GM03348 (cell line): ENCODE measurements around the gene C2orf78.
"Not testable (repeated sequence)": the region's sequence is repeated elsewhere in the genome, so short reads cannot be mapped to it uniquely, and the experiment has no call there.

Experiments
- DNase-seq: peaks from one replicate; pipeline ENCODE4 v3.0.0; 2012; ENCODE audit warnings: low spot score

The C2orf78 gene

DNA sequence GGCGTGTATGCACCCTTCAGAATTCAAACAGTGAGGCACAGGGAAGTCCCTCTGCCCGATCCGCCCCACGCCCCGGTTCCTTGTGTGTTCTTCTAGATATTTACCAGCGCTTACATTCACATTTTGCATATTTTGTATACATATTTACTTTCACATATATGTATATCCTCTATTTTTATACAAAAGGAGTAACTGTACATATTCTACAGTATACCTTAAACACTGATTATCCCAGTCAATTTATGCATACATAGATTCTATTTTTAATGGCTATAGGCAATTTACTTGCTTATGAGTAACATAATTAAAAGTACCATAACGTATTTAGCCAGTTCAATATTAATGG lies 3.8 kb upstream of the C2orf78 start:
- DNase-seq = no peak

DNA sequence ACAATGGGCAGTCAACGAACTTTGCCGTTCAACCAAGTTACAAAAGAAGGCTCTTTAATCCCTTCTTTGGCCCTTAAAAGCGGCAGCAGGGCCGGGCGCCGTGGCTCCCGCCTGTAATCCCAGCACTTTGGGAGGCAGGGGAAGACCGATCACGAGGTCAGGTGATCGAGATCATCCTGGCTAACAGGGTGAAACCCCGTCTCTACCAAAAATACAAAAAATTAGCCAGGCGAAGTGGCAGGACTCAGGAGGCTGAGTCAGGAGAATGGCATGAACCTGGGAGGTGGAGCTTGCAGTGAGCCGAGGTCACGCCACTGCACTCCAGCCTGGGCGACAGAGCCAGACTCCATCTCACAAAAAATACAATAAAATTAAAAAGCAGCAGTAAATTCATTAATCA lies 581 bp upstream of the C2orf78 start:
- not testable (repeated sequence) for DNase-seq

DNA sequence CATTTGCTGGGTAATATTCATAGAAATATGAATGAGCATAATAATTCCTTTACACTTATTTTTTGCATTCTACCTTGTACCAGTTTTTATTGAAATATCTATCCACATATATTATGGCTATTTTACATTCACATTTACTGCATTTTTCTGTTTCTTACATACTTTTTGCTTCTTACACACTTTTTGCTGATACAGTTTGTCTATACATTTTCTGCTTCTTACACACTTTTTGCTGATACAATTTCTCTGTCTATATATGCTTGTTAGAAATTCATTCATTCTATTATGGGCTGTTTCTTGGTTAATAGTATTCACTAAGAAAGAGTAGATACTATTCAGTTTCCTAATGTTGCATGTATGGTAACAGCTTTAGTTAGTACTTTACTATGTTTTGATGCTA lies 27.9 kb downstream of the C2orf78 start:
- no peak for DNase-seq

GRCh38 chr2:73812635-73813034 lies 28.7 kb downstream of the C2orf78 start:
- no peak for DNase-seq

DNA sequence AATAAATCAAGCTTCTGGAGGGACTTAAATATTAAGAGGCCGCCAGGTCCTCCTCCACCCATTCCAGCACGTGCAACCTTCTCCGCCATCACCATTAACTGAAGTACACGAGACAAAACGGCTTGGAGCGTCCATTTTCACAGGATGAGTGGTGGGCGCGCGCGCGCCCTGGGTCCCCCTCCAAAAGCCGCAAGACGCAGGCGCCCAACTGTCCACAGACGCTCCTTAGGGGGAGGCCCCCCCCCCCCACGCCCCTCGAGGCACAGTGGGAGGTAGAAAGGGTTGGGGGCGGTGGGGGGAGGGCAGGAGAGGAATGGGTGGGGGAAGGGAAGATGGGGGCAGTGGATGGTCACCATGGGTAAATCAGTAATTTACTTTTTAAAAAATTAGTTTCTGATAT lies 34.3 kb downstream of the C2orf78 start:
- no peak for DNase-seq

DNA sequence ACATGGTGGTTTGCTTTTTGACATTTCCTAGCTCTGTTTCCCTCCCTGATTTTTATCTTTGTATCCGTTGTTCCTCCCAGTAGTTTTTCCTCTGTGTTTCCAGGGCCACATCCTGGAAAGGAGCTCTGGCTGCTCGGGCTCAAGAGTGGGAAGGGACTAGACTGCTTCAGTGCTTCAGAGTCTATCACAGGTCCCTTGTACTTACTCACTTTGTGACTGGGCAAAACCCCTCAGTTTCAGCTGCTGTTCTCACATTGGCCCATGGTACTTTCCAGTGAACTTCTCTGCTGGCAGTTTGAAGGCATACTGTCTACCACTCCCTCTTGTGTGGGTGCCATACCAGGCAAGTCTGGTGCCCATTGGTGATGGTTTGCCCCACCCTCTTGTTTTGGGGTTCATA lies 37.2 kb downstream of the C2orf78 start:
- DNase-seq = no peak

- no peak for DNase-seq
Observed at GRCh38 chr2:73821669-73822068, 37.7 kb downstream of the C2orf78 start.

DNA sequence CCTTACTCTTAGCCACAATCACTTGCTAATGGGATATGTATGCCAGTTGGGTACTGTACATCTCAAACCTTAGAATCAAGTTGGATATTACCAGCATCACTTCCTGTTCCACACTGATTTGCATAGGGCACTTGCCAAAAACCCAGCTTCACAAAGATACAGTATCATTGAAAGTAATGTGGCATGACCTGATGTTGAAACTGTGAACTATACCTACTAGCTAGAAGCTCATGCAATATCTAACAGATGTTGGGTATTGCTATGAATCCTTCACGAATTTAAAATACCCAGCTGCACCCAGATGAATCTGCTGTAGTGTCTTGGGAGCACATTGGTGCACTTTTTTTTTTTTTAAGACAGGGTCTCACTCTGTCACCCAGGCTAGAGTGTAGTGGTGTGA lies 38.3 kb downstream of the C2orf78 start:
- DNase-seq = no peak

- DNase-seq = no peak
Observed at GRCh38 chr2:73822991-73823390, 39.0 kb downstream of the C2orf78 start.

DNA sequence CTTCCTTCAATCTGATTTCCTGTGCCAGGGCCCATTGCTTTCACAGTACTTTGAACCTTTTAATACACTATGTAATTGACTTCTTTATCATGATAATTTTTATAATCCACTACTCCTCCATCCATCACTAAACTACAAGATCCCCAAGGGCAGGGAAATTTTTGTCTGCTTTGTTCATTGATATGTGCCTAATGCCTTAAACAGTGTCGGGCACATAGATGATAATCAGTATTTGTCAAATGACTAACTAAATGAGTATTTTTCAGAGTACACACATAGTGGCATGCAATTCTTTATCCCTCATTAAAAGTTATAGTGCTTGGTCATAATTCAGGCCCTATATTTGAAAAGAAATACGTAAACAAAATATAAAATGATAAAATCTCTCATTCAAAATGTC lies 39.4 kb downstream of the C2orf78 start:
- DNase-seq = no peak

DNA sequence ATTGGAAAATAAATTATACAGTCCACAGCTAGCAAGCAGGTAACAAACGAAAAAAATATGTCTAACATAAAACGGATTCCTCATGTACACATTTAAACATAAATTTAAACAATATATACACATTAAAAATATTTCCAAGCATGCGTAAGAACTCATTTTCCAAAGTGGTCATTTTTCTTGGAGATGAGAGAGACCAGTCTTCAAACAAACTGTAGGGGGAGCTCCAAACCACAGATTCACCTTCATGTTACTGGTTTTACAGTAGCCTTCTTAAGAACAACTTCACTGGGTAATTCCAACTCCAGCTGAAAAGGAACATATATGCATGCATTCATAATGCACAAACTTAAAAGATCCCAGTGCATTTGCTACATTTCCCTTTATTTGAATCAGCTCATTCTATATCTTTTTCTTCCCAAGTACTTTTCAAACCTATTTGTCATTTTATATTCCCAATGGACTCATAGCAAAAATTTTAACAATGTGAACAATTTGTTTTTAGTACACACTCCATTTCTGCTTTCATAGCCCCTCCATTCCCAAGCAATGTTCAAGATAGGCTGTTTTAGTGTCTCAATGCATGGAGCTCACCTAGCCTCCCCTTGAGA lies 40.0 kb downstream of the C2orf78 start:
- DNase-seq = peak; percentile 61

- DNase-seq = no peak
Observed at GRCh38 chr2:73825408-73825807, 41.4 kb downstream of the C2orf78 start.

DNA sequence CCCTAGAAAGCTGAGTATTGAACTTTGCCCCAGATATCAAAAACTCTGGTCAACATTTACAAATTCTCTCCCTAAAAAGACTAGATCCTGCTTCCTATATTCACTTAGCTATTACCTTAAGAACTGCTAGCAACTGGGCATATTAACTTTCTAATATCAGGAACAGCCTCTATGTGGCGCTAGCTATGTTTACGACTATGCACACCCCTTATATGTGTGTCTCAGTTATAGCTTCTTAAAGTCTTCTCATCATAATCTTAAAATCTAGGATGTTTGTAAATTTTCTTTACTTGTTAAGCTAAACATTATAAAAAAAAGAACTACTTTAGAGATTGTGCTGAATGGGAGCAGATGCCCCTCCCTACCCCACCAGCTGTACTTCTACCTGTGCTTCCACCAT lies 43.0 kb downstream of the C2orf78 start:
- DNase-seq = no peak

DNA sequence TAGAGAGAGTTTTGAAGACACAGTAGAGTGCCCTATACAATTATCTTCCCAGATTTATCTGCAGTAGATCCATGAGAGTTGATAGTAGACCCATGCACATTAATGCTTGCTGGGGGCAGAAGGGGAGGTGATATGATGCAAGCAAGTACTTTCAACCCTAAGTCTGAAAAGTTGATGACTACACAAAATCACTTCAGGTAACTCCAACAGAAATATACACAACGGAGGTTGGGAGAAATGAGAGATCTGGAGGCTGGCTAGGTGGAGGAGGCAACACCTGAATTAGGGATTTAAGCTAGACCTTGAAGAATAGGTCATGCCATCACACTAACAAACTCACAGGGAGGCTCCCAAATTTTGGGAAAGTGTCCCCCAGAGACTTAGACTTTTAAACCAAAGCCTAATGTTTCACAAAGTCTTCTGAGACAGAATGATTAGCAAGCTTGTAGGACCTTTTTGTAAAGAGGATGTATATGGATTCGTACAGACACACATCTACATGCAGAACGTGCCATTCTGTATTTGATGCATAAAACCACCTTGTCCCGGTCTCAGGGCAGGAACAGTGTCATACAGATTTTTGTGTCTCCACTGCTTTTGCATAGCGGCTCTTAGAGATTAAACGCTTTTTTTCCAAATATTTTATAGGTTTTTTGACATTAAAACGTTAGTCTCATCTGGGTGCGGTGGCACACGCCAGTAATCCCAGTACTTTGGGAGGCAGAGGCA lies 43.8 kb downstream of the C2orf78 start:
- DNase-seq = no peak

DNA sequence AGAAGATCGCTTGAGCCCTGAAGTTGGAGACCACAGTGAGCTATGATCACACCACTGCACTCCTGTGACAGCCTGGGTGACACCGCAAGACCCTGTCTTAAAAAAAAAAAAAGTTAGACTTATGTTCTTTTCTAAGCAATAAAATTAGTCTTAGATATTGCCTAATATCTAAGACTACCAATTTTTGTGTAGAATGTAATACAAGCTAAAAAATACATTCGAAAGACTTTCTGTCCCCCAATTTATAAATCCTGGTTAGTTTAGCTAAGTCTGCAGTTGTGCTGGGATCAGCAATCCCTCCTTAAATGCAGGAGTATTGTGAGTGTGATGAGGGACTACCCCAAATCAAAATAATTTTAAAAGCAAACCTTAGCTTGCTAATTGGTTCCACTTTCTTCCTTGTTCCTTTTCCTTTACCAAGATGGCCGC lies 44.4 kb downstream of the C2orf78 start:
- no peak for DNase-seq

DNA sequence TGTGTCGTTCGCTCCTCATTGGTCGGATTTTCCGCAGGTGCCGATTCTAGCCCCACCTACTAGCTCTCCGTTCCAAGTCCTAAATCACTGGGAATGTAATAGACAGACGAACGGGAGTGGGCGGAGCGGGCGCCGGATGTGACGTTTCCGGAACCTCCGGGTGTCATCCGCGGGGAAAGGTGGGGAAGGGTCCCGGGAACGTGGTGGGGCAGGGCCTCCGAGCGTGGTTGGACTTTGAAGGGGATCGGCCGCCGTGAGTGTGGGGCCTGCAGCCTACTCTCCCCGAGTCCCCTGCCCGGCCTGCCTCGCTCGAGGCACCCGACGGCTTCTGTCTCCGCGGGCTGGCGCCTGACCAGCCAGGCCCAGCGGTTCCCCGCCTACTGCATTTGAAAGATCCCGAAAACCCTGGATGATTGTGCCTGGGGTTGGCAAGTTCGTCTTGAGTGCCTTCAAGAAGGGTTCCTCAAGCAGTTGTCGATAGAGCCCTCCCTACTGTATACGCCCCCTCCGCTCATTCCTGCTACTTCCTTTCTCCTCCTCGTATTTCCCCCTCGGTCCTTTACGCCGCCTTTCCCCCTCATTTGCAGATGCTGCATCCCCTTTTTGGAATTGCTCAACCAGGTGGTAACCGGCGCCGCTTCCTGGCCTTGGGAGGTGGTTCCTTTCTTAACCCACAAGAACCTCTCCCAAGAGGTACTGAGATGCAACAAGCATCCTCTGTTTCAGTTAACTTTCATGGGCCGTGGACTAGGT lies 45.0 kb downstream of the C2orf78 start, which contains the start of gene STAMBP:
Gene STAMBP (plus strand): TSS at position 144 of the 753 bp plus-strand sequence. CDS start 1,896 bp downstream, outside the sequence.
- peak; percentile 88 for DNase-seq

GRCh38 chr2:73830871-73831401 lies 47.0 kb downstream of the C2orf78 start:
- peak; percentile 57 for DNase-seq

DNA sequence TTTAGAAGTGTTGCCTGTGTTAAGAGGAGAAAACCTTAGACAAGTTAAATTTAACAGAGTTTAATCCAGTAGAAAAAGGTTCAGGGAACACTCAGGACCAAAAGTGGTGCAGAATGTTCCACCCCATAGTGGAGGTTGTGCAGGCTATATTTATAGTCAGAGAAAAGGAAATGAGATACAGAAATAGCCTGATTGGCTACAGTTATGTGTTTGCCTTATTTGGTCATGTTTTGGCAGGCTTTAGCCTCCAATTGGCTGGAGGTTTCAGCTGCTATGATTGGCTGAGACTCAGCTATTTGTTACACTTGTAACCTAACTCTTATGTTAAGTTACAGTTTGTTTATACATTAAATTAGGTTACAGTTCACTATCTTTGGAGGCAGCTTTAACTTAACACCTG lies 48.9 kb downstream of the C2orf78 start:
- DNase-seq = no peak

- DNase-seq = no peak
Observed at GRCh38 chr2:73836141-73836943, 52.4 kb downstream of the C2orf78 start.

DNA sequence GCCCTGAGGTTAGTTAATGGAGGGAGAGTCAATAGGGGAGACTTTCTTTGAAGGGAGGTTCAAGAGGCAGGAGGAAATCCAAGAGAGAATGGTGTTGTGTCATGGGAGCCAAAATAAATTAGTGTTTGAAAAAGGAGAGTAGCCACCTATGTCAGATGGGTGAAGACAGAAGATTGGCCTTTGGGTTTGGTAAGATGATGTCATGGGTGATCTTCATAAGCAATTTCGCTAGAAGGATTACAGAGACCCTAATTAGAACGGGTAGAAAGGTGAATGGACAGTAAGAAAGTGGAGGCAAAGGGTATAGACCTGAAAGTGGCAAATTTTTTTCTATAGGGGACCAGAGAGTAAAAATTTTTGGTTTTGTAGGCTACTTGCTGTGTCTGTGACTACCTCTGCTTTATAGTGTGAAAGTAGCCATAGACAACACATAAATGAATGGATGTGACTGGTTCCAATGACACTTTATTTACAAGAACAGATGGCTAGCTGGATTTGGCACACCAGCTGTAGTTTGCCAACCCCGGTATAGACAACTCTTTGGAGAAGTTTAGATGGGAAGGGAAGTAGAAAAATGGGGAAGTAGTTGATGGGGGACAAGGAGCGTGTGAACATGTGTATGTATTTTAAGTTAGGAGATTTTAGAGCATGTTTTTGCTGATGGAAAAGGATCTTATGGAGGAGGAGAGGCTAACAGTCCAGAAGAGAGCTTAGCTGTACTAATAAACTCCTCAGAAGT lies 54.0 kb downstream of the C2orf78 start:
- DNase-seq = no peak

GRCh38 chr2:73838889-73839534 lies 55.0 kb downstream of the C2orf78 start:
- DNase-seq = peak; percentile 11
